Stimulated activated CD8-positive, alpha-beta memory T cell treated with anti-CD3 and anti-CD28 coated beads, Interleukin-2, amount 100 ng/mL, for 1 hour (primary cell): ENCODE data around the gene MEIS1.

ENCODE experiments used
- DNase-seq, 2 donors: peaks; one replicate each; pipeline ENCODE4 v3.0.0-alpha.2; 2020; ENCODE audit warnings: low read depth in 2 of 2

MEIS1 gene

DNA sequence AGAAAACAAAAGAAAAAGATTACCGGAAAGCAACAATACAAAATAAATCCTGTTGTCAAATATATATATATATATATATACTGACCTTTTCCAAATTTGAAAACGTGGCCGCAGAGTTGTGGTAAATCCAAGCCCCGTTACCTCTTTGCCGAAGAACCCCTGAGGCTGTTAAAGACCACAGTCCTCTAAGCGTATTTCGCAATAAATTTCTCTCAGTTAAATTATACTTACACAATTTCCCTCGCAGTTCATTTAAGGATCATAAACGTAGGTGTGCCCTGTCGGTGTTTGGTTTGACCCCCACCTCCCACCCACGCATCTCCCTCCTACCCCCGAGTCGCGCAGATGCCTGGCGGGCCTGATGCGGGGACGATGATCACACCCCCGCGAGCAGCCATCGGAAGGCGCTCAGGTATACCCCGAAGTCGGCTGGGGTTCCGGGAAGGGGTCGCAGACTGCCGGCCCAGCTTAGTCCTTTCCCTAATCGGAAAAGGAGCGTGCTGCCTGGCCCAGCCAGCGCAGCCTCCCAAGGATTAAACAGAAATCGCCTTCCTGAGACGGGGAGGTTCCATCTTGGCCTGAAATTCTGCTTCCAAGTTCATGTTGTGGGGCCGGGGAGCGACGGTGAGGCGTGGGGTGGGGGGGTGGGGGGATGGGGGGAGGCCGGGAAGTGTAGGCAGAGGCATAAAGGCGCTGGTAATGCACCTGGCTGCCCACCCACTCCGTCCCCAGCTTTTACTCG is 2.9 kb upstream of the MEIS1 start:
- DNase-seq: no peak

DNA sequence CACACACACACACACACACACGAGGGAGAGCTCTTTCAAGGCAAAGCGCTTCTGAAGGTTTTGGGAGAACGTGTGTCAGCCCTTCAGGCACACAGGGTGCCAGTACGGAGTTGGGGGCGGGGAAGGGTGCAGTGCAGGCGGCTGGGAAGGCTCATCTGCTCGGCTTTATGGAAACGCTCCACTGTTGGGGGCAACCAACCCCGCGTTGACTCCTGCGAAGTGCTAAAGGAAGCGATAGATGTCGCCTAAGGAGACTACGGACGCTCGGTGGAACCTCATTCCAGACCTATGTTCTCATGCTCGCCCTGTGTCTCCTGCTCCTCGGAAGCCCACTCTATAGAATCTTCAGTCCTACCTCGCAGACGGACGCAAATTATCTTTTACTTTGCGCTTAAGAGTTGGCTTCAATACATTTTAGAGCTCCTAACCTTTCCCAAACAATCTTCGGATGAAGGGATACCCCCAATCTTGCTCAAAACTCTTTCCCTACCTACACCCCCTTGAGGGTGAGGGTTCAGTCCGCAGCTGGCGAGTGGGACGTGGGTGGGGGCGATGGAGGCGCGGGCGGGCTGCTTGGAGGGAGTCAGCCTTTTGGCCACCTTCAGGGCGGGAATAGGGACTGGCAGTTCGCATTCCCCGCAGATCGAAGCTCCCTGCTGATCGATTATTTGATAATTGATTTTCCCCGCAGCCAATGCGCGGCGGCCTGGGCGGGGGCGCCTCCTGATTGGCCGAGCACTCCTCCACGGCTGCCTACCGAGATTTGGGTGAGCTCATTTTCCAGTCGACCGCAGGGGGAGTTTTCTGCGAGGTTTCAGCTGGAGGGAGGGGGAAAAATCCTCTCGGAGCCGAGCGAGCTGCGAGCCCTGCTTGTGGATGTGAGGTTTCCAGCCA is 1.9 kb upstream of the MEIS1 start:
- DNase-seq: no peak

DNA sequence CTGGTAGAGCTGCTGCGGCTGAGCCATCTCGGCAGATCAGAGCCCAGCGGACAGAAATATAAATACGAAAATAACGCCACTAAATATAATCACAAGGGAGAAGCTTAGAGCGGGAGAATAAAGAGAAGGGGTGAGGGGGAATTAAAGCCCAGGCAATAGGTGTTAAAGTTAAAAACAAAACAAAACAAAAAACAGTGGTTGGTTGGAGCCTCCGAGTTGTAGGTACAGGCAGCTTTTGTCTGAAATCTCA is 1.3 kb upstream of the MEIS1 start:
- no peak for DNase-seq

DNA sequence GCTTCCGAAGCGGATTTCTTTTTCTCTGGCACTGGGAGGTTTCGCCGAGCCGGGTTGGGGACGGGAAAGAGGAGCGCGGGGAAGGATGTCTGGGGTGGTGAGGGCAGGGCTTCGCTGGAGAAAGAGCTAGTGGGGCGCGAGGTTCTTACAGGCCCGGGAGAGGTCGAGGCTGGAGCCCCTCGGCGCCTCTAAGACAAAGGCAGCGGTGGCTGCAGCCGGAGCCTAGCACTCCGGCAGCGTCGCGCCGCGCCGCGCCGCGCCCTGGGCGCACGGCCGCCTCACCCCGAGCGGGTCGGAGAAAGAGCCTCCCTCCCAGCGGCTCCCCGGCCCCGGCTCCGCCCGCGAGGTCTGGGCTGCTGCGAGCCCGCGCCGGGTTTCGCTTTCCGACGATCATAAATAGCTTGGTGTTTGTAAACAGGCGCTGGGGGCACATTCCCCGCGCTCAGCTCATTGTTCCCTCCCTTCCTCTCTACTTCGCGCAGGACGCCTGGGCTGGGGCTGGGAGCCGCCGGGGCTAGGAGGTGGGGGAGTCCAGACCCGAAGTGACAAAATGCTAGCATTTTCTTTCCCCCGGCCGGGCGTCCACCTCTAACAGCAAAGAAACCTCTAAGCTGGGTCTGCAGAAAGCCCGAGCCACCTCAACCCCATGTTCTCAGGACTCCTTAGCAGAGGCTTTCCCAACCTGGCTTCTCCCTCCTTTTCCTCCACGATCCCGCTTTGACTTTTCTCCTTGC is 813 bp upstream of the MEIS1 start:
- no peak for DNase-seq

DNA sequence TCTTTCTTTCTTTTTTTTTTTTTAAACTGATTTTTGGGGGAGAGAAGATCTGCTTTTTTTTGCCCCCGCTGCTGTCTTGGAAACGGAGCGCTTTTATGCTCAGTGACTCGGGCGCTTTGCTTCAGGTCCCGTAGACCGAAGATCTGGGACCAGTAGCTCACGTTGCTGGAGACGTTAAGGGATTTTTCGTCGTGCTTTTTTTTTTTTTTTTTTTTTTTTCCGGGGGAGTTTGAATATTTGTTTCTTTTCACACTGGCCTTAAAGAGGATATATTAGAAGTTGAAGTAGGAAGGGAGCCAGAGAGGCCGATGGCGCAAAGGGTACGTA is 587 bp downstream of the MEIS1 start:
- no peak for DNase-seq

DNA sequence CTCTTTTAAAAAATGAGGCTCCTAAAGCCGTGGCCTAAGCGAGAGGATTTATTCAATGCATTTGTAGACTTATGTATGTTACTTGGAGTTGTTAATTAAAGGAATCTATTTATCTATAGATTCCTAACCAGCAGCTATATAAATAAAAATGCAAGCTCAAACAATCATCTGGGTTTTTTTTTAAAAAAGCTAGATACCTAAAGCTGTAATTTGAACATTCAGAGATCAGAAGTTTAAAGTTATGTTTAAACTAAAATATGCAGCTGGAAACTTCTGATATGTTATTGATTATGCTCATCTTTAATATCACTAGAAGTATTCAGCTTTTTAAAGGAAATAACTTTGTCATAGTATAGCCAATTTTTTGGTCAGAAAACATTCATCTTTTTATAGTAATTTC is 1.0 kb downstream of the MEIS1 start:
- no peak for DNase-seq

DNA sequence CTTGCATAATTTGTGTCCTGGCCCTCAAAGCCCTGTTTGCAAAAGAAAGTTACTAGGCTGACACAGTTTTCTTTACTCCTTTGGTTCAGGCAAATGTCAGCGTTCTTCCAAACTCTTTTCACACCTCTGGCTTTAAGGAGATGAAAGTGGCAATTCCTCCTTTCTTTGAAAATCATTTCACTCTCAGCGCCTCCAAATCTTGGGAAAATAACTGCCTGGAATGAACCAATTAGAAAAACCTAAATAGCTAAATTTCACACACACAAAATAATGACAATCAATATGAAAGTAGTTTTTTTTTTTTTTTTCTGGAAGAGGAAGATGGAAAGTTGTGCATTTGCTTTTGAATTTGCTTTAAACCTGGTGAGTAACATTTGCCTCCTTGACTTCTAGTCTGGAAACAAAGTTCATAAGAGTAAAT is 1.7 kb downstream of the MEIS1 start:
- DNase-seq: no peak

DNA sequence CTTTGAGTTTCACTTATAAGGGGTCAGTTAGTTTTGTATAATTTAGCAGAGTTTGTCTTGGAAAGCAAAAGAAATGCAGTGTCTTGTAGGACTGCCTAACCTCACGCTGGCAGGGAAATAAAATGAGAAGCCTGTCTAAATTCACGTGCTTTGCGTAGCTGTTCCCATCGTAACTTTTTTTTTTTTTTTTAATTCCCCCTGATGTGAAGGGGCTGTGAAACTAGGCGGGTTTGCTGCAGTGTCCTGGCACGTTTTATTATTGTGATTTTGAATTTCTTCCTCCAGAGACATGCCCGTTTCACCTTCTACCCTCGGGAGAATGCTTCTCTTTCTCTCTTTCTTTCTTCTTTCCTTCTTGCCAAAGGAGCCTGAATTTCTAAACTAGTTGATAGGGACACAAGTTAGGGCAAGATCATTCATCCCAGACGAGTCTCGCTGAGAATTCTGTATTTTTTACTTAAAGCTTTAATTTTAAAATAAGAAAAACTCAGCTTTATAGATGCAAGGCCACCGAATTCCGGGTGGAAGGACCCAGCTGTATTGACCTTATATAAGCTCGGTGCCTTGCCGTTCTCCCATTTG is 2.3 kb downstream of the MEIS1 start:
- no peak for DNase-seq

DNA sequence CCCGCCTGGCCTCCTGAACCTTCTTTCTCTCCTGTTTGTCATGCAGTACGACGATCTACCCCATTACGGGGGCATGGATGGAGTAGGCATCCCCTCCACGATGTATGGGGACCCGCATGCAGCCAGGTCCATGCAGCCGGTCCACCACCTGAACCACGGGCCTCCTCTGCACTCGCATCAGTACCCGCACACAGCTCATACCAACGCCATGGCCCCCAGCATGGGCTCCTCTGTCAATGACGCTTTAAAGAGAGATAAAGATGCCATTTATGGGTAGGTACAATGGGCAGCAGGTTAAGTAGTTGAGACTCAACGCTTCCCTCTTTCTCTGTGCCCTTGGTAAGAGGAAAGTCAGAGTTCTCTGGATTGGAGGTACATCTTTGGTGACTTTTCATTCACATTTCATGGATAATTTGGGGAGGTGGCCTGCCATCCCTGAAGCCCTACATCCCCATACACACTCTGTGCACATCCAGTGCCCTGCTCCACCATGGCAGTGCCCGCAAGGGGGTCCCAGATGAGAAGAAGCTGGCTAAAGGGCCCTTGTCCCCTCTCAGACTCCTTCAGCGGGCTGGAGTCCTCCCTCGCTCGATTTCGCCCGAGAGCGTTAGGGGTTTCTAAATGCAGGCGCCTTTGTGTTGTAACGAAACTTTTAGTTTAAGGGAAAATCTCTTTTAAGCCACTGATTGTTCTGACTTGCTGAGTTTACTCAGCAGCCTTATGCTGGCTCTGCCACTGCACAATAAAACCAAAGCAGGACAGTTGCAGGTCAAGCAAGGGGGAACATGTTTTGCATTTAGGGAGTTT is 3.0 kb downstream of the MEIS1 start:
- no peak for DNase-seq

DNA sequence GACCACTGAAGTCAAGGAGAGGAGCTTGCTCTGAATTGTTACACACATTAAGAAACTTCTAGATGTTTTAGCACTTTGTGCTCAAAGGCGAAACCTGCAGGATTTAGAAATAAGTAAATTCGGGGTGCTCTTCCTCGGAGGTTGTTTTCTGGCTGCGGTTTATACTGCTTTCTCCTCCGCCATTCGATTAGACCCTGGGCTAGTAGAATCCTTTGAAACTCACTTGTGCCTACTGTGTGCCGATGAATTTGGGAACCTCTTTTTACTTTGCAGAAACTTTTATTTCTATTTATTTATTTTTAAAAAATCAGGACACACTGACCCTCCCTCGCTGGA is 3.5 kb downstream of the MEIS1 start:
- no peak for DNase-seq

DNA sequence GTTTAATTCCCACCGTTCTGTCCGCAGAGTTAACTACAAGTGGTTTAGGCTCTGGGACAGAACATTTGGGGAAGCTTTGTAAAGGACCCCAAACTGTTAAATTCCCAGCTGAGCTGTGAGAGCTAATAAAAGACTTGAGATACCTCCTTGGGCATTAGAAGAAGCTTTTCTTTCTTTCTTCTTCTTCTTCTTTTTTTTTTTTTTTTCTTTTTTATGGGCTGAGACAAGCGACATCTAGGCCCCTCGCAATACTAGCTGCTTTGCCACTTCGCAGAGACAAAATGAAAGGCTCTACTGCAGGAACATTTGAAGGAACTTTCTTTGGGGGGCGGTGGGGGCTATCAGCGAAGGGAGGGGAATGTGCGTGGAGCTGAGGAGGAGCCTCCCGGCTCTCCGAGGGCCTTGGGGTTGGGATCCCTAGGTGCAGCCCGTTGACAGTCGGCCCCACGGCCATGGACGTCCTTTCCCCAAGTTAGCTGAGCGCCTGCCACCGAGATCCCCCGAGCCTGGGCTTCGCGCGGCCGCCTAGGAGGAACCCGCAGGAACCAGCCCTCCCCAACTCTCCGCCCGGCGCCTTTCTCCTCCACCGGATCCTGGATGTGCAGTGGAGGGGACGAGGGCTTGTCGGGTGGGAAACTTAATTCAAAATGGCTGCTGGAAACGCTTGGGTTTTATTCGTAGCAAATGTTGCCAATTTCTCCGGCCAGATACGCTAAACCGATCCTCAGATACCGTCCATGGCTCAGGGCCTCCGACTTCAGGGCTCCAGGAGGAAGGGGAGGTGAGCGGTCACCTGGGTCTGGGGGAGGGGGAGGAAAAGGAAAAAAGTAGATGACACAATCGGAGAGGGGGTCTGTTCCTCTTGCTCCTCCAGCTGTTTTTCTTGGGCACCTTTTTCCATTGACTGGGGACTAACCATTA is 4.2 kb downstream of the MEIS1 start:
- DNase-seq: no peak

DNA sequence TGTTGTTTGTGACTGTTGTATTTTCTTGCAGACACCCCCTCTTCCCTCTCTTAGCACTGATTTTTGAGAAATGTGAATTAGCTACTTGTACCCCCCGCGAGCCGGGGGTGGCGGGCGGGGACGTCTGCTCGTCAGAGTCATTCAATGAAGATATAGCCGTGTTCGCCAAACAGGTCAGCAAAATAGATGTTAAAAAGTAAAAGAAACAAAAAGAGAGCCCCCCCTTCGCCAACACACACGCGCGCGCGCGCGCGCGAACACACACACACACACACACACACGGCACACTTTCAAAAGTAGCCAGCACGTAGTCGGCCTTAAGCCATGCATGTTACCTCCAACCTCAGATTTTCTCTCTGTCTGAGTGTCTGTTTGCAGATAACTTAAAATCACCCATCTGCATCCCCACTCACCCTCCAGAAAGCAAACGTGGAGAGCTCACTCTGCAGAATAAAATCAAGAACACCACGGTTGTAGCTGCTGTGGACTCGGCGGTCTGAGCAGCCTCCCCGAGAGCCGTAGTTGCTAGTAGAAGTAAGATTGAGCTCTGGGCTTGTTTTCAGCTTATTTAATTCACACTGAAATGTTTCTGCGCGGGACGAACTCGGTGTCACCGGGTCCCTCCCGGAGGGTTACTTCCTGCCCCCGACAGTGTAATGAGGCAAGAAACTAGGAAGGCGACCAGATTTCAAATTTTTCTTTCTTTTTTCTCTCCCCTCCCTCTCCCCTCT is 5.1 kb downstream of the MEIS1 start:
- DNase-seq: no peak

DNA sequence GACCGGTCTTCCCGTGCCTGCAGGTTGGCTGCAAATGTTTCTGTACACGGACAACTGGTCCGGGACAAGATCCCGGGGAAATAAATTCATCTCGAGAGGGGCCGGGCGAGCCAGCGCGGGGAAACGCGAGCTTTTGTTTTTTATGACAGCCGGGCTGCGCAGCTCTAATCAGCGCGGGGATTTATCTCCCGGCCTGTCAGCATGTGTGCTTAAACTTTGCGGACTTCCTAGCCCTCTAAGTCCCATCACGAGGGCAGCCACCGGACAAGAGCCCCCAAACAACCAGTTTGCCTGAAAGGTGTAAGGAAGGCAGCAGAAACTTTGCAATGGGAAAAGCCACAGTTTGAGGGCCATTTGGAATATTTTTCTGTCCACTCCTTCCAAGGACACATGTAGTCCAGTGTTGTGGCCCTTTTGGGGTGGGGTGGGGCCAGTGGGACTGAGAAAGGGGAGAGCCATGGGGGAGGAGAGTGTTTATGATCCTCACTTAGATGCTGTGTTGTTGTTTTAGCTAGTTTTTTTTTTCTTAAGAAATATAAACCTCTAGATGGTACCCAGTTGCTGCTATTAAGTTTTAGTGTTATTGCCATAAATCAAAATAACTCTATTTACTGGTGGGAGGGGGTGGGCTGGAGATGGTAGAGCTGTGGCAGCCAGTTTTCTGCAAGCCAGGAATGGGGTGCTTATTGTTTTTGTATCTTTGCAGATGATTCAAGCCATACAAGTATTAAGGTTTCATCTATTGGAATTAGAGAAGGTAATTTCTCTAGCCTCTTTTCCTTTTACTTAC is 6.0 kb downstream of the MEIS1 start:
- DNase-seq: no peak

DNA sequence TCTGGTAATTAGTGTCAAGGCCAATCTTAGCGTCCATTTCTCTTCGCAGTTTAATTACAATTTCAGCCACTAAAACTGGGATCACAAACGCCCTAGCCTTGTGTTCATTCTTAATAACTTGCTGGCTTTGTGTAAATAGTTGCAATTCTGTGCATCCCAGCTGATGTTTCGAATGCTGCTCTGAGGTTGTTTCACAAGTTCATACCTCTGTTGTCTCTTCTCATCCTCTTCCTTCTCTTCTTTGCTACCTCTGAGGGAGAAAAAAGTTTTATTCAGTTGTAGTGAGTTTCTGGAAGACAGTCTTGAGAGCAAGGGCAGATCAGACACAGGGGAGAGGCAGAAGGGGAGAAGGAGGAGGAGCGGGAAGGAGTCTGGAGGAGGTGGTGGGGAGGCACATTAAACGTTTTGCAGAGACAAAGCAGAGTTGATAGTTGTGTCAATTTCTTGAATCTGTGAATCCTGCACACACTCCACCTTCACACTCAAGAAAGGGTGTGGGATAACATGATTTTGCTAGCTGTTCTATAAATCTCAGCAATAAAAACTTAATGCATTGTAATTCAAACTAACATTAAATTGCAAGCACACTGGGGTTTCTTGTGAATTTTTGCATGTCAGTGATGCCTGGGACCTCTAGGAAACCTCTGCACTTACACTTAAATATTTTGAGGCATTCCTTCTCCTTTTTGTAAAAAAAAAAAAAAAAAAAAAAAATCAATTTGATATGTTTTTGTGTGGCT is 6.8 kb downstream of the MEIS1 start:
- no peak for DNase-seq

DNA sequence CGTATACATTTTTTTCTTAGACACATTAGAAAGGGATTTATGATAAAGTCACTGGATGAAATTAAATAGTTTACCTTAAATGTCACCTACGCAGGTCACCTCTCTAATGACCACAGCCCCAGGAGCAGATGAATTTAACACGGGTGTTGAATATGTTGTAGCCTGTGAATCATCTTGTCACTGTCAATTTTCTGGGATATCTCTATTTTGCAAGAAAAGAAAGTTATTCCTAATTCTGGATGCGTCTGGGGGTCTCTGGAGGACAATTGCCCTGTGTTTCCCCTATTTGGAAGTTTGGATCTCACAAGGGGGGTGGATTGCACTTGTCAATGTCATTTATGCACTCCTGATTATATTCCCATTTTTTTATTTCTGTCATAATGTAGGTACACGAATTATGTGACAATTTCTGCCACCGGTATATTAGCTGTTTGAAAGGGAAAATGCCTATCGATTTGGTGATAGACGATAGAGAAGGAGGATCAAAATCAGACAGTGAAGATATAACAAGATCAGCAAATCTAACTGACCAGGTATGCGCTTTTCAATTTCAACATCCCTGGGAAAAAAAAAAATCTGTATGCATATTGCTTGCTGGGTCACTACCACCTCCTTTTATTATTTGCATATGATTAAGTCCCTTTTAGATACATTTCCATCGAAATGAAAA is 7.7 kb downstream of the MEIS1 start:
- no peak for DNase-seq

DNA sequence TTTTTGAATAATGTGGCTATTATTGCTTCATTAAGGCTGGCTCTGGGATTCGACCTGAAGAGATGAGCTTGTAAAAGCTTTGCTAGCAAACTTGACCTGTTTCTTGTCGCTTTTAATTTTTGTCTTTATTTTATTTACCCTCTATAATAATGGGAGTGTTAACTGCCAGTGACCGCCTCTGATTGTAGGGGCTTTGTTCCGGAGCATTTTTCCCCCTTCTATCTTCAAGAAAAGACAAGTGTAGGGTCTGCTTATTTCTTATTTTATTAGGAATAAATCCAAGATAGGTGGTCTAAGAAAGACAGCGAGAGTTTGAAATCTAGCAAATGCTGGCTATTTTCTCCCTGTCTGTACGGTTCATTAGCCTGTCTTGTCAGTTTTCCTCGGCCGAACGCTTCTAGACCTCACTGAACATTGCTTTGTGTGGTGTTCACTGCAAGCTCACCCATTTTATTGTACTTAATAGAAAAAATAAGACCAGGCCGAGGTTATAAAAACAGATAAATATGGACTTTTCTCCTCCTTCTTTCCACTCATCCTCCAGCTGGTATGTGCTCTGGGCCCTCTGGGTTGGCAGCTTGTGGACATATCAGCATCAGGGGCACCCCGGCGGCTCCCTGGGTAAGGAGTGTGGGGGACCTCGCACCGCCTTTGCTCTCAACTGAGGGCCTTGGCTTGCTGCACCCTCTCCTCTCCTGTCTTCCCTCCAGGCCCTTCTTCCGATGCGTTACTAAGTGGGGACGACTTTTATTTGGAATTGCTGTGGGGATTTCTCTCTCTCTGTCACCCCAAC is 8.5 kb downstream of the MEIS1 start:
- DNase-seq: no peak
